Measurements from ENCODE around the gene PTPRN2. TPM values are rescaled to one million over a fixed set of nuclear protein-coding genes. Genes with fewer than 3 reads are reported as not detected.
A peak's percentile ranks its signal among the peaks of the same experiment; 100 is the strongest.

The PTPRN2 gene
- total RNA-seq, 1 experiment from 2014 or later: 1.1 TPM

DNA sequence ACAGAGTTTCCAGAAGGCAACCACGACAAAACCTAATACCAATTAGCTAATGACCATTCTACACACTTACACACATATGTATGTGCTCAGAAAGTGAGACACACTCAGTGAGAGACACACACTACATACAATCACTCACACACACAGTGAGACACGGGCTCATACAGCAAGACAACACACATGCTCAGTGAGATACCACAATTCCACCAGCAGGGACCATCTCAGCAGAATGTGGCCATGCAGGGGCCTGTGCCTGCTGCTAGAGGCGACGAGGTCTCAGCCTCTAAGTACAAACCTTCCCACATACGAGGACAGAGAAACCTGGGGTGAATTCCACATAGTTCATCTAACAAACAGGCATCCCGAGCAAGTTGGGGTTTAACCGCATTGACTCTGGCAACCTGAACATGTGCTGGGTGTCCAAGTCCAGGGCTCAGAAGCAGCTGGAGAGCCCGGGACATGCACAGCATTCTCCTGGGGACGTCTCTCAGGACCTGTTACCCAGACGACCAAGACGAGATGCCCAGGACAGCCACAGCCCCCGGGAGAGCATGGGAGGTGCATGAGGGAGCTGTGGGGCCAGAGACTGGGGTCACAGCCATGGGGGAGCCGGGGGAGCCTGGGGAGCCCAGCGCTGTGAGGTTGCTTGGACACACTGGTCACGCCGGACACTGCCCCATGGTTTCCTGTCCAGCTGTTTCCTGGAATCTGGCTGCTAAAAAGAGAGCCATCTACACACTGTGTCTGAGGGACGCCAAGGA is 523.6 kb downstream of the PTPRN2 start:
- Histone ChIP-seq H3K9me3 (ENCODE audit: control insufficient read depth, insufficient read depth, low read depth, low read length) (no peaks in the 10 kb centered on the region), H3K4me3 (ENCODE audit: low read depth in 2 of 2, low read length in 2 of 2) (no peak overlapping the region), H3K27me3 (ENCODE audit: control insufficient read depth, insufficient read depth, low read length) (no peaks in the 10 kb centered on the region), H3K36me3 (ENCODE audit: control insufficient read depth, insufficient read depth, low read length) (no peaks in the 10 kb centered on the region), H3K27ac (ENCODE audit: low read length) (no peak overlapping the region), H3K4me1 (ENCODE audit: control insufficient read depth, insufficient read depth, low read length) (no peaks in the 10 kb centered on the region)
- peak; percentile 51; the same call in 1 of the 2 replicates for ATAC-seq
- CTCF ChIA-PET: no interaction called here
- TF ChIP-seq POLR2AphosphoS5 (IDR thresholded peaks at IDR 0.05; ENCODE audit: low read depth, low read length) (no peak), SIN3A (IDR thresholded peaks at IDR 0.05; ENCODE audit: borderline replicate concordance, insufficient read depth, low read depth, low read length) (no peak), TCF7L2 (IDR thresholded peaks at IDR 0.05; ENCODE audit: low read depth, low read length) (no peak)
- TF ChIP-seq, protein P1, sequence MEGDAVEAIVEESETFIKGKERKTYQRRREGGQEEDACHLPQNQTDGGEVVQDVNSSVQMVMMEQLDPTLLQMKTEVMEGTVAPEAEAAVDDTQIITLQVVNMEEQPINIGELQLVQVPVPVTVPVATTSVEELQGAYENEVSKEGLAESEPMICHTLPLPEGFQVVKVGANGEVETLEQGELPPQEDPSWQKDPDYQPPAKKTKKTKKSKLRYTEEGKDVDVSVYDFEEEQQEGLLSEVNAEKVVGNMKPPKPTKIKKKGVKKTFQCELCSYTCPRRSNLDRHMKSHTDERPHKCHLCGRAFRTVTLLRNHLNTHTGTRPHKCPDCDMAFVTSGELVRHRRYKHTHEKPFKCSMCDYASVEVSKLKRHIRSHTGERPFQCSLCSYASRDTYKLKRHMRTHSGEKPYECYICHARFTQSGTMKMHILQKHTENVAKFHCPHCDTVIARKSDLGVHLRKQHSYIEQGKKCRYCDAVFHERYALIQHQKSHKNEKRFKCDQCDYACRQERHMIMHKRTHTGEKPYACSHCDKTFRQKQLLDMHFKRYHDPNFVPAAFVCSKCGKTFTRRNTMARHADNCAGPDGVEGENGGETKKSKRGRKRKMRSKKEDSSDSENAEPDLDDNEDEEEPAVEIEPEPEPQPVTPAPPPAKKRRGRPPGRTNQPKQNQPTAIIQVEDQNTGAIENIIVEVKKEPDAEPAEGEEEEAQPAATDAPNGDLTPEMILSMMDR (IDR thresholded peaks at IDR 0.05): no peak
- TF ChIP-seq, protein P2, sequence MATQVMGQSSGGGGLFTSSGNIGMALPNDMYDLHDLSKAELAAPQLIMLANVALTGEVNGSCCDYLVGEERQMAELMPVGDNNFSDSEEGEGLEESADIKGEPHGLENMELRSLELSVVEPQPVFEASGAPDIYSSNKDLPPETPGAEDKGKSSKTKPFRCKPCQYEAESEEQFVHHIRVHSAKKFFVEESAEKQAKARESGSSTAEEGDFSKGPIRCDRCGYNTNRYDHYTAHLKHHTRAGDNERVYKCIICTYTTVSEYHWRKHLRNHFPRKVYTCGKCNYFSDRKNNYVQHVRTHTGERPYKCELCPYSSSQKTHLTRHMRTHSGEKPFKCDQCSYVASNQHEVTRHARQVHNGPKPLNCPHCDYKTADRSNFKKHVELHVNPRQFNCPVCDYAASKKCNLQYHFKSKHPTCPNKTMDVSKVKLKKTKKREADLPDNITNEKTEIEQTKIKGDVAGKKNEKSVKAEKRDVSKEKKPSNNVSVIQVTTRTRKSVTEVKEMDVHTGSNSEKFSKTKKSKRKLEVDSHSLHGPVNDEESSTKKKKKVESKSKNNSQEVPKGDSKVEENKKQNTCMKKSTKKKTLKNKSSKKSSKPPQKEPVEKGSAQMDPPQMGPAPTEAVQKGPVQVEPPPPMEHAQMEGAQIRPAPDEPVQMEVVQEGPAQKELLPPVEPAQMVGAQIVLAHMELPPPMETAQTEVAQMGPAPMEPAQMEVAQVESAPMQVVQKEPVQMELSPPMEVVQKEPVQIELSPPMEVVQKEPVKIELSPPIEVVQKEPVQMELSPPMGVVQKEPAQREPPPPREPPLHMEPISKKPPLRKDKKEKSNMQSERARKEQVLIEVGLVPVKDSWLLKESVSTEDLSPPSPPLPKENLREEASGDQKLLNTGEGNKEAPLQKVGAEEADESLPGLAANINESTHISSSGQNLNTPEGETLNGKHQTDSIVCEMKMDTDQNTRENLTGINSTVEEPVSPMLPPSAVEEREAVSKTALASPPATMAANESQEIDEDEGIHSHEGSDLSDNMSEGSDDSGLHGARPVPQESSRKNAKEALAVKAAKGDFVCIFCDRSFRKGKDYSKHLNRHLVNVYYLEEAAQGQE (IDR thresholded peaks at IDR 0.05; ENCODE audit: insufficient read depth in 1 of 2, low read depth in 2 of 2, low read length in 1 of 2): no peak
- intact Hi-C loops (cut with micrococcal nuclease; ENCODE audit: unreplicated experiment): no loop called here
- BruUV-seq (replicated peaks): no TSS peak
- DNase-seq (ENCODE audit: low read depth, low spot score): no peak
- POLR2A ChIA-PET: interaction anchor here (0.5 kb wide), 1 partner anchor 351 kb away, joined by 8 read pairs; no protein-coding TSS in a partner anchor
- in situ Hi-C loops (cut with HindIII; ENCODE audit: low pct_unique_long_range_greater_than_20kb, low sequenced_read_pairs): no loop called here

- ChIA-PET CTCF (no interaction called here), POLR2A (no interaction called here)
- in situ Hi-C loops (cut with HindIII; ENCODE audit: low pct_unique_long_range_greater_than_20kb, low sequenced_read_pairs) (no loop called here), intact Hi-C loops (cut with micrococcal nuclease; ENCODE audit: unreplicated experiment) (no loop called here)
- Histone ChIP-seq H3K27ac (ENCODE audit: low read length) (no peak overlapping the region), H3K36me3 (ENCODE audit: control insufficient read depth, insufficient read depth, low read length) (no peaks in the 10 kb centered on the region), H3K9me3 (ENCODE audit: control insufficient read depth, insufficient read depth, low read depth, low read length) (no peaks in the 10 kb centered on the region), H3K4me3 (ENCODE audit: low read depth in 2 of 2, low read length in 2 of 2) (no peak overlapping the region), H3K27me3 (ENCODE audit: control insufficient read depth, insufficient read depth, low read length) (no peaks in the 10 kb centered on the region), H3K4me1 (ENCODE audit: control insufficient read depth, insufficient read depth, low read length) (no peaks in the 10 kb centered on the region)
- TF ChIP-seq, protein P1 (IDR thresholded peaks at IDR 0.05): no peak
- TF ChIP-seq TCF7L2 (IDR thresholded peaks at IDR 0.05; ENCODE audit: low read depth, low read length): no peak
- TF ChIP-seq, protein P2 (IDR thresholded peaks at IDR 0.05; ENCODE audit: insufficient read depth in 1 of 2, low read depth in 2 of 2, low read length in 1 of 2): no peak
- no peak for TF ChIP-seq POLR2AphosphoS5 (IDR thresholded peaks at IDR 0.05; ENCODE audit: low read depth, low read length)
- no peak for TF ChIP-seq SIN3A (IDR thresholded peaks at IDR 0.05; ENCODE audit: borderline replicate concordance, insufficient read depth, low read depth, low read length)
- BruUV-seq (replicated peaks): no TSS peak
- ATAC-seq (no peak), DNase-seq (ENCODE audit: low read depth, low spot score) (no peak)
Observed at GRCh38 chr7:158062661-158063060, 525.0 kb downstream of the PTPRN2 start.
